Measurements from ENCODE around the gene KAT14.

DNA sequence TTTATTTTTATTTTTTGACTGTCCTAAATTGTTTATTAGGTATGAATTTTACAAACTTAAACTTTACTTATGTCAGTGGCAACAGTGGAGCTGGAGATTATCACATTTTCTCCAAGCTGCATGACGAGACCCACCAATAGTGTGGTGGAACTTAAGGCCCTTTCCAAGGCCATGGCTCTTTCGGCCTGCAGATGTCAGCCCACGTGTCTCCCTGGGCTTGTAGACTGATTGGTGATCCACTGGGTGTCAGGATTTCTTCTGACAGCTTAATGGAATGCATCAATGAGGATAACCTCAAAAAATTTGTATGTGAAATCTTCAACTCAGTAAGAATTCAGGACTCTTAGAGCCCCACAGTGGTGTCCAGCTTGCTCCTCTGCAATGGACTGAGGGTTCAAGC, 47.6 kb upstream of the KAT14 start:
- TF ChIP-seq, protein P1, sequence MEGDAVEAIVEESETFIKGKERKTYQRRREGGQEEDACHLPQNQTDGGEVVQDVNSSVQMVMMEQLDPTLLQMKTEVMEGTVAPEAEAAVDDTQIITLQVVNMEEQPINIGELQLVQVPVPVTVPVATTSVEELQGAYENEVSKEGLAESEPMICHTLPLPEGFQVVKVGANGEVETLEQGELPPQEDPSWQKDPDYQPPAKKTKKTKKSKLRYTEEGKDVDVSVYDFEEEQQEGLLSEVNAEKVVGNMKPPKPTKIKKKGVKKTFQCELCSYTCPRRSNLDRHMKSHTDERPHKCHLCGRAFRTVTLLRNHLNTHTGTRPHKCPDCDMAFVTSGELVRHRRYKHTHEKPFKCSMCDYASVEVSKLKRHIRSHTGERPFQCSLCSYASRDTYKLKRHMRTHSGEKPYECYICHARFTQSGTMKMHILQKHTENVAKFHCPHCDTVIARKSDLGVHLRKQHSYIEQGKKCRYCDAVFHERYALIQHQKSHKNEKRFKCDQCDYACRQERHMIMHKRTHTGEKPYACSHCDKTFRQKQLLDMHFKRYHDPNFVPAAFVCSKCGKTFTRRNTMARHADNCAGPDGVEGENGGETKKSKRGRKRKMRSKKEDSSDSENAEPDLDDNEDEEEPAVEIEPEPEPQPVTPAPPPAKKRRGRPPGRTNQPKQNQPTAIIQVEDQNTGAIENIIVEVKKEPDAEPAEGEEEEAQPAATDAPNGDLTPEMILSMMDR (IDR thresholded peaks at IDR 0.05) = no peak
- TF ChIP-seq, protein P2, sequence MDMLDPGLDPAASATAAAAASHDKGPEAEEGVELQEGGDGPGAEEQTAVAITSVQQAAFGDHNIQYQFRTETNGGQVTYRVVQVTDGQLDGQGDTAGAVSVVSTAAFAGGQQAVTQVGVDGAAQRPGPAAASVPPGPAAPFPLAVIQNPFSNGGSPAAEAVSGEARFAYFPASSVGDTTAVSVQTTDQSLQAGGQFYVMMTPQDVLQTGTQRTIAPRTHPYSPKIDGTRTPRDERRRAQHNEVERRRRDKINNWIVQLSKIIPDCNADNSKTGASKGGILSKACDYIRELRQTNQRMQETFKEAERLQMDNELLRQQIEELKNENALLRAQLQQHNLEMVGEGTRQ (IDR thresholded peaks at IDR 0.05) = no peak

Measured in A549 (cell line).